ENCODE results near the gene ADAM11. TPM values are rescaled to one million over a fixed set of nuclear protein-coding genes. Genes with fewer than 3 reads are reported as not detected.

ADAM11 gene
- total RNA-seq, 1 donor from 2014 or later, result 0.21 TPM

GRCh38 chr17:44760474-44761308 lies 1.9 kb downstream of the ADAM11 start:
- Histone ChIP-seq H3K36me3 (ENCODE audit: control insufficient read depth, insufficient read depth, low read length) (no peaks in the 10 kb centered on the region), H3K27me3 (ENCODE audit: control insufficient read depth, insufficient read depth, low read length) (peaks cover 27% of the 10 kb centered on the region), H3K4me3 (ENCODE audit: low read depth, low read length) (no peak overlapping the region)
- TF ChIP-seq CTCF (IDR thresholded peaks at IDR 0.05; ENCODE audit: insufficient read depth, low read length, poor library complexity, severe bottlenecking), result no peak
- no peak for DNase-seq (ENCODE audit: low read depth)

GRCh38 chr17:44761932-44762810 lies 3.4 kb downstream of the ADAM11 start:
- DNase-seq (ENCODE audit: low read depth), result no peak
- no peak for TF ChIP-seq CTCF (IDR thresholded peaks at IDR 0.05; ENCODE audit: insufficient read depth, low read length, poor library complexity, severe bottlenecking)
- H3K27me3 ChIP-seq (ENCODE audit: control insufficient read depth, insufficient read depth, low read length), result peaks cover 34% of the 10 kb centered on the region
- H3K4me3 ChIP-seq (ENCODE audit: low read depth, low read length), result no peak overlapping the region
- H3K36me3 ChIP-seq (ENCODE audit: control insufficient read depth, insufficient read depth, low read length), result no peaks in the 10 kb centered on the region

- Histone ChIP-seq H3K4me3 (ENCODE audit: low read depth, low read length) (no peak overlapping the region), H3K36me3 (ENCODE audit: control insufficient read depth, insufficient read depth, low read length) (no peaks in the 10 kb centered on the region), H3K27me3 (ENCODE audit: control insufficient read depth, insufficient read depth, low read length) (peaks cover 28% of the 10 kb centered on the region)
- no peak for DNase-seq (ENCODE audit: low read depth)
- TF ChIP-seq CTCF (IDR thresholded peaks at IDR 0.05; ENCODE audit: insufficient read depth, low read length, poor library complexity, severe bottlenecking), result no peak
Measured at GRCh38 chr17:44763170-44763569, 4.4 kb downstream of the ADAM11 start.

GRCh38 chr17:44765965-44766364 lies 7.2 kb downstream of the ADAM11 start:
- no peak for DNase-seq (ENCODE audit: low read depth)
- TF ChIP-seq CTCF (IDR thresholded peaks at IDR 0.05; ENCODE audit: insufficient read depth, low read length, poor library complexity, severe bottlenecking), result no peak
- Histone ChIP-seq H3K4me3 (ENCODE audit: low read depth, low read length) (no peak overlapping the region), H3K36me3 (ENCODE audit: control insufficient read depth, insufficient read depth, low read length) (no peaks in the 10 kb centered on the region), H3K27me3 (ENCODE audit: control insufficient read depth, insufficient read depth, low read length) (peaks cover 12% of the 10 kb centered on the region)

GRCh38 chr17:44766409-44767038 lies 7.7 kb downstream of the ADAM11 start:
- no peak for DNase-seq (ENCODE audit: low read depth)
- TF ChIP-seq CTCF (IDR thresholded peaks at IDR 0.05; ENCODE audit: insufficient read depth, low read length, poor library complexity, severe bottlenecking), result no peak
- Histone ChIP-seq H3K27me3 (ENCODE audit: control insufficient read depth, insufficient read depth, low read length) (peaks cover 11% of the 10 kb centered on the region), H3K36me3 (ENCODE audit: control insufficient read depth, insufficient read depth, low read length) (no peaks in the 10 kb centered on the region), H3K4me3 (ENCODE audit: low read depth, low read length) (no peak overlapping the region)

All from kidney epithelial cell (primary cell).